DMS153 treated with DMSO at 0.1 percent for 48 hours (cell line): ENCODE results near the gene PCSK1N.
"Not testable (repeated sequence)": the region's sequence is repeated elsewhere in the genome, so short reads cannot be mapped to it uniquely, and the experiment has no call there.

ENCODE experiments used
- DNase-seq: peaks from one replicate; lab custom pipeline; 2025; ENCODE audit not compliant: unreplicated experiment; lab: John Stamatoyannopoulos, UW

Gene PCSK1N

DNA sequence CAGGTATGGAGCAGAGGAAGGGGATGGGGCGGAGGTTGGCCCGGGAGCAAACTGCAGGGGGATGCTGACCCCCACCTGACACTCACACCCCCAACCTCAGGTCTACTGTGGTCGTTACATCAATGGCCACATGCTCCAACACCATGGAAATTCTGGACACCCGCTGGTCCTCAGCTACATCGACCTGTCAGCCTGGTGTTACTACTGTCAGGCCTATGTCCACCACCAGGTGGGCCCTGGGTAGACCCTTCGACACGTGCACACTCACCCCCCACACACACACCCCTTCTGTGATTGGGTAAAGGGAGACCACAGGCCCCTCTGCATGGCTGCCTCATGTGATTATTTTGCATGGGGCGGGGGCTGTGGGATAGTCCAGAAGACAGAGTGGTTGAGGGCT is 11.3 kb downstream of the PCSK1N start:
- no peak for DNase-seq

DNA sequence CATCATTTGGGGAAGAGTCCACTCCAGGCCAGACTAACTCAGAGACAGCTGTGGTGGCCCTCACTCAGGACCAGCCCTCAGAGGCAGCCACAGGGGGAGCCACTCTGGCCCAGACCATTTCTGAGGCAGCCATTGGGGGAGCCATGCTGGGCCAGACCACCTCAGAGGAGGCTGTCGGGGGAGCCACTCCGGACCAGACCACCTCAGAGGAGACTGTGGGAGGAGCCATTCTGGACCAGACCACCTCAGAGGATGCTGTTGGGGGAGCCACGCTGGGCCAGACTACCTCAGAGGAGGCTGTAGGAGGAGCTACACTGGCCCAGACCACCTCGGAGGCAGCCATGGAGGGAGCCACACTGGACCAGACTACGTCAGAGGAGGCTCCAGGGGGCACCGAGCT is 12.4 kb downstream of the PCSK1N start:
- DNase-seq: no peak

DNA sequence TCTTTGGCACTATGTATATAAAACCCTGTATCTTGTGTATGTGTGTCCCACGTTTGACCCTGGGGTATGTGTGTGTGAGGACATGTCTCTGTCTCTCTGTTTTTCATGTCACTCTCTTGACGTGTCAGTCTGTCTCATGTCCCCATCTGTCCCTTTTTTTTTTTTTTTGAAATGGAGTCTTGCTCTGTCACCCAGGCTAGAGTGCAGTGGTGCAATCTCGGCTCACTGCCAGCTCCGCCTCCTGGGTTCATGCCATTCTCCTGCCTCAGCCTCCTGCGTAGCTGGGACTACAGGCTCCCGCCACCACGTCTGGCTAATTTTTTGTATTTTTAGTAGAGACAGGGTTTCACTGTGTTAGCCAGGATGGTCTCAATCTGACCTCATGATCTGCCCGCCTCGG is 16.0 kb downstream of the PCSK1N start:
- DNase-seq: not testable (repeated sequence)

DNA sequence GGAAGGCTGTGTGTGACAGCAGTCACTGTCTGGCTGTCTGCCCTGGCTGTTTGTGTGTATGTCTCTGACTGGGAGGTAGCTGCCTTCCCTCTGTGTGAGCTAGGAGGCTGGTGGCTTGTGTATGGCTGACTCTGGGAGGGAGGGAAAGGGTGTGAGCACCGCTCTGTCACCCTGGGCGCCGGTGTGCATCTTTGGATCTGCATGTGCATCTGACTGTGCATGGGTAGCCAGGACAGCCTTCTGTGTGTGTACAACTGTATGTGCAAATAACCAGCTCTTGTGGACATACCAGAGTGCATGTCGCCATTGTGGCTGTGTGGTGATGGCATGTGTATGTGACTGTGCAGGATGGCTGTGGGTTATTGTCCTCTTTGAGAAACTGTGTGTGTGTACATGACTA is 16.5 kb downstream of the PCSK1N start:
- DNase-seq: no peak

DNA sequence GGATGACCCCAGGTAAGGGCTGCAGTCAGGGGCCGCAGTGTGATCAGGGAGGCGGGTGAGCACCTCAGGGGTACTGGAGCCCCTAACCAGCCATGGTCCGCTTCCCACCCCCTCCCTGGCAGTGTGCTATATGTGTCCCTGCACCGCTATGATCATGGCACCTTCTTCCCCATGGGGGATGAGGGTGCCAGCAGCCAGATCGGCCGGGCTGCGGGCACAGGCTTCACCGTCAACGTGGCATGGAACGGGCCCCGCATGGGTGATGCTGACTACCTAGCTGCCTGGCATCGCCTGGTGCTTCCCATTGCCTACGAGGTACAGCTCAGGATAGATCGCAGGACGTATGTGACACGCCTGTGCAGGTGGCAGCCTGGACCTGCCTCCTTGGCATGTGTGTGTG is 17.3 kb downstream of the PCSK1N start:
- no peak for DNase-seq

DNA sequence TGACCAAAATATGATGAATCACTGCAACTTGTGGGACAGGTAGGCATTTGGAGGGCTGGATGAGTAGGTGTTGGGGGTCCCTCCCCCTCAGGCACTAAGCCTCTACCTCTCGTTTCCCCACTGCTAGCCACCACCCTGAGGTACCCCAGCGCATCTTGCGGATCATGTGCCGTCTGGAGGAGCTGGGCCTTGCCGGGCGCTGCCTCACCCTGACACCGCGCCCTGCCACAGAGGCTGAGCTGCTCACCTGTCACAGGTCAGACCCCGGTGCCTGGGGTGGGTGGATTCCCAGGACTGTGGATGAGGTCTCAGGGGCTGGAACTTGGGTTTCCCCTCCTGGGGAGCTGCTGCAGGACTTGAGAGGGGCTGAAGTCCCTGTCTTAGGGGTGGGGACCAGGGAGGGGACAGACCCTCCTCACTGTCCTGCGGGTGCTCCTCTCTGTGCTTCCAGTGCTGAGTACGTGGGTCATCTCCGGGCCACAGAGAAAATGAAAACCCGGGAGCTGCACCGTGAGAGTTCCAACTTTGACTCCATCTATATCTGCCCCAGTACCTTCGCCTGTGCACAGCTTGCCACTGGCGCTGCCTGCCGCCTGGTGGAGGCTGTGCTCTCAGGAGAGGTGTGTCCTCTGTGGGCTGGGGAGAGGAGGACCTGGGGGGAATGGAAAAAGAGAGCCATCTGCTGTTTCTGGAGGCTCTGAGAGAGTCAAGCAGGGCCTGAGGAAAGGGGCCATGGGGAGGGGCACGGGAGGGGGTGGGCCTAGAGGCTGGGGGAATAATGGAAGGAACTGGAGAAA is 19.2 kb downstream of the PCSK1N start:
- DNase-seq: no peak

DNA sequence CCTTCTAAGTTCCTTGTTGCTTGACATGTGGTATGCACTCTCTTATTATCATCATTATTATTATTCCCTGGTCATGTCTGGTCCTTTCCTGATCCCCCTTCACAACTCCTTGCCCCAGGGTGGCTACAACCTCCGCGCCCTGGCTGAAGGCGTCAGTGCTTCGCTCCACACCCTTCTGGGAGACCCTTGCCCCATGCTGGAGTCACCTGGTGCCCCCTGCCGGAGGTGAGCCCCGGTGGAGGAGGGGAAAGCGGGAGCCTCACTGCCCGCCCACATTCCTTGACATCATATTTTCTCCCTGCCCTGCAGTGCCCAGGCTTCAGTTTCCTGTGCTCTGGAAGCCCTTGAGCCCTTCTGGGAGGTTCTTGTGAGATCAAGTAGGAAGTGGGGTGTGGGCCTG is 20.1 kb downstream of the PCSK1N start:
- no peak for DNase-seq

DNA sequence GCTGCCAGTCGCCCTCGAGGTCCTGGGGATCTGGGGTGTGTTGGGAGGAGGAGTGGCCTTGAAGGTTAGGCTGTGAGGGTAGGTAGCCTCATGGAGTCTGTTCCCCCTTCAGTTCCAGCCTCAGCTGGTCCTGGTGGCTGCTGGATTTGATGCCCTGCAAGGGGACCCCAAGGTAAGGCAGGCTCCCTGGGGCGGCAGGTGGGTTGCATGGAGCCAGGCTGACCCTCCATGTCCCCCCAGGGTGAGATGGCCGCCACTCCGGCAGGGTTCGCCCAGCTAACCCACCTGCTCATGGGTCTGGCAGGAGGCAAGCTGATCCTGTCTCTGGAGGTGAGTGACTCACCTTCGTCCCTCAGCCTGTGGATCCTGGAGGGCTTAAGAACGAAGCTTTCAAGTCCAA is 20.7 kb downstream of the PCSK1N start:
- DNase-seq: no peak

DNA sequence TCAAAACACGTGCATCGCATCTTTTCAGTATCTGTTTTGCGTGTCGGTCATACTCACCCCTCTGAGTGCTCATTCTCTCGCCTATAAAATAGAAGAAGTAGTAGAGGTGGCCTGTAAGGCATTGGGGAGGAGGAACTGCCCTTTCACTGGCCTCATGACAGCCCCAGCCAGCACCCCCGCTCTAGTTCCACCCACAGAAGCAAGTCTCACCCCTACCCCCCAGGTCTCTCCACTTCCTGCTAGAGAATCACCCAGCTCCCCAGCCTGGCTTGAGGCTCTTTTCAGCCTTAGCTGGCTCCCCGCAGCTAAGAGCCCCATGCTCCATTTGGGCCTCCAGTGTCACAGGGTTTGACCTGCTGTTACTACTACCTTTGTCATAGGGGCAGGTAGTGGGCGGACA is 21.8 kb downstream of the PCSK1N start:
- no peak for DNase-seq

DNA sequence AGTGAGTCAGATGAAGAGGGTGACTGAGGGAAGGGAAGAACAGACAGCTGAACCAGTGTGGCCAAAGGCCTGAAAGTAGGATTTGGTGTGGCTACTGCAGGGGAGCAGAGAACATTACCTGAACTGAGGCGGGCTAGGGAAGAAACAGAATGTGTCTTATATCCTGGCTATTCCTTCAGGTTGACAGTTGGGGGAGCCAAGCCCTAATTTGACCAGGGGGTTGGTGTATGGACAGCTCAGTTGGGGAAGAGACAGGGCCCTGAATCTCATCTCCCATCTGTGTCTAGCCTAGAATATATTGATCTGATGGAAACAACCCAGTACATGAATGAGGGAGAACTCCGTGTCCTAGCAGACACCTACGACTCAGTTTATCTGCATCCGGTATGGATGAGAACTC is 29.3 kb downstream of the PCSK1N start:
- no peak for DNase-seq

DNA sequence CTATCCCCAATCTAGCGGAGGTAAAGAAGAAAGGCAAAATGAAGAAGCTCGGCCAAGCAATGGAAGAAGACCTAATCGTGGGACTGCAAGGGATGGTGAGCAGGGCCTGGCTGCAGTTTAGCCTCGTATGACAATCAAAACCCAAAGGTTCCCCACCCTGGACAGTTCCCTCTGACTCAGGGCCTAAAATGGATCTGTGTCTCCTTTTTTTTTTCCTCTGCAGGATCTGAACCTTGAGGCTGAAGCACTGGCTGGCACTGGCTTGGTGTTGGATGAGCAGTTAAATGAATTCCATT is 32.6 kb downstream of the PCSK1N start:
- DNase-seq: no peak

DNA sequence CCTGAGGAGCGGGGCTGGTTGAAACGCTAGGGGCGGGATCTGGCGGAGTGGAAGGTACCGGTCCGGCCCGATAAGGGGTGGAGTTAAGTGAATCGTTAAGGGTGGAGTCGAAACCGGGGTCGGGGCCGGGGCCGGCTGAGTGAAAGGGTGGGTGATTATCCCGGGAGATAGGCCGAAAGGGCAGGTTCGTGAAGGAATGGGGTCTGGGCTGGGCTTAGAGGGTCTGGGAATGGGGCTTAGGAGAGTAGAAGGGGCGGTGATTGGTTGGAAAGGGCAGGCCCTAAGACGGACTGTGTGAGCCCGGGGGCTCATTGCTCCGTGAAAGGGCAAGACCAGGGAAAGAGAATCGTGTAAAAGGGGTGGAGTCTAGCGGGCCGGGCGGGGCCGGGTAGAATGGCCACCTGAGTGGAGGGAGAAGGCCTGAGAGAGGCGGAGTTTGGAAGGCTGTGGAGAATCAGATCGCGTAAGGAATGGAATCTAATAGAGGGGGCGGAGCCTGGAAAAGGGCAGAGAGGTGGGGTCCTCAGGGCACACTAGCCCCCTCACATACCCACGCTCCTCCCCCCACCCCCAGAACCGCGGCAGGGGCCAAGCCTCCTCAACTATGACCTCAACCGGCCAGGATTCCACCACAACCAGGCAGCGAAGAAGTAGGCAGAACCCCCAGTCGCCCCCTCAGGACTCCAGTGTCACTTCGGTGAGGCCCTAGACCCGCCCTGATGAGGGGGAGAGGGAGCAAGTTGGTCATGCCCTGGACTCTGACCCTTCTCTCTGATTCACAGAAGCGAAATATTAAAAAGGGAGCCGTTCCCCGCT is 33.1 kb downstream of the PCSK1N start:
- peak; percentile 34 for DNase-seq

DNA sequence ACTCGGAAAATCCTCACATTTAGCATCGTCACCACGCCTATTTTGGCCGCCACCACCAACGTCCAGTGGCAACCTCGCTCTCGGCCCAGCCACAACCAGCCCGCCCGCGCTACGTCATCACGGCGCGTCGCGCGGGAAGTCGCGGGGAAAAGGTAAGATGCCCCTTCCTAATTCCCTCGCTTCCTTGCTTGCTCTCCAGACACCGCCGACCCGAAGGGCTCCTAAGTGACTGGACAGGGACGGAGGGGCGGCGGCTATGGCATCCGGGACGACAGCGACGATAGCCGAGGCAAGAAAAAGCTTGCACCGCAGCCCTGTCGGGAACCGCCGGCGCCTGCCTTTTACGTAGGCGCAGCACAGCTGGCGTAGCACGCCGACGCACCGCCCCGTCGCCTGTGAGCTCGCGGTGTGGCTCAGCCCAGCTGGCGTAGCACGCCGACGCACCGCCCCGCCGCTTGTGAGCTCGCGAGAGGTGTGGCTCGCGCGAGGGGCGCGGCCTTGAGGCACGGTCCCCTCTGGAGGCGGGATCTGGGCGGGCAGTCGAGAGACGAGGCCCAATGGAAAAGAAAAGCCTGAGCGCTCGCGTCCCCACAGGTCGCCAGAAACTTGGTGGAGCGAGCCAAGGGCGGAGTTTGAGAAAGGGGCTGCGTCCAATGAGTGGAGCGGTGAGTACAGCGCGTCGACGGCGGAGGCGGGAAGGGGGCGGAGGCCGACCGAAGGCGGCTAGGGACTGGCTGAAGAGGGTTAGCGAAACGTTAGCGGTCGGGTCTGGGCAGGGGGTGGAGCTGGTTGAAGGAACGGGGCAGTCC is 33.9 kb downstream of the PCSK1N start, which contains the start of gene HDAC6:
Gene HDAC6, plus strand, starts transcription at position 788 of the 809 bp plus-strand sequence. CDS start 626 bp downstream, outside the sequence.
- peak; percentile 88 for DNase-seq

DNA sequence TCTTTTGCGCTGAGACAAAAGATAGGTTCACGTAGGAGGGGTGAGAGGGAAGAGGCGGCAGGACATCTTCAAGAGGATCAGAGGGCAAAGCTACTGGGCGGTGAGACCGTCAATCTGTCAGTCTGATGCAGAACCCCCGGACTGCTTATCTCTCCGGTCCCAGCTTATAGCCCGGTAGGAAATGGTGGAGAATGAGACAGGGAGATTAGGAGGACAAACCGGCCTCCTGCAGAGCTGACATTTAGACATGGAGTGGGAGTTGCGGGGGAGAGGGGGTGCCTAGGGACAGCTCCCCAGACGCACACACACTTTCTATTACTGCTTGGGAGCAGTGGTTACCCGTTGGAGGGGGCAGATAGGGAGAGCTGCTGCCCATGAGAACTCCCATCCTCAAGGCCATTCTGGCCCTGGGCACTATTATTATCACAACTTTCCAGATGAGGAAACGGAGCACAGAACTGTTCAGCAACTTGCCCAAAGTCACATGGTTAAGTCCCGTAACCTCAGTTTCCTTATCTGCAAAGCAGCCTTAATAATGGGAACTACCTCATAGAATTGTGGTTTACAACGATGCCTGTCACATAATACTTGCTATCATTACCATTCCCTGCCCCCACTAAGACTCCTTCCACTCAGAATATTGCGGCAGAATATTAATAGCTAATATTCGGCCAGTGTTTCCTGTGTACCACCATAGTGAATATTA is 34.7 kb downstream of the PCSK1N start:
- DNase-seq: no peak

DNA sequence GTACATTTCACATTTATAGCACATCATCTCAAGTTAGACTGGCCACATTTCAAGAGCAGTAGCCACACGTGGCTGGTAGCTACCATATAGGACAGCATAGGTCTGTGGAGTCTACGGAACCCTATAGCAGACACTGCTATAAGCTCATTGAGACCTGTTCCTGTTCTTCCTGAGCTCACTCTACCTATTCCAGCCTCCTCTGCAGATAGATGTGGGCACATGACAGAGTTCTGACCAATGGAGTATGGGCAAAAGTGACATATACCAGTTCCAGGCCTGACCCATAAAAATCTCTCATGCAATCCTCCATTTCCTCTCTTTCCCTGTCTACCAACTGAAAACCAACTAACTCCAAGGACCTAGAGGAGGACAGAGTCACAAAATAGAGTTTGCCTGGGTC is 37.1 kb downstream of the PCSK1N start:
- no peak for DNase-seq

DNA sequence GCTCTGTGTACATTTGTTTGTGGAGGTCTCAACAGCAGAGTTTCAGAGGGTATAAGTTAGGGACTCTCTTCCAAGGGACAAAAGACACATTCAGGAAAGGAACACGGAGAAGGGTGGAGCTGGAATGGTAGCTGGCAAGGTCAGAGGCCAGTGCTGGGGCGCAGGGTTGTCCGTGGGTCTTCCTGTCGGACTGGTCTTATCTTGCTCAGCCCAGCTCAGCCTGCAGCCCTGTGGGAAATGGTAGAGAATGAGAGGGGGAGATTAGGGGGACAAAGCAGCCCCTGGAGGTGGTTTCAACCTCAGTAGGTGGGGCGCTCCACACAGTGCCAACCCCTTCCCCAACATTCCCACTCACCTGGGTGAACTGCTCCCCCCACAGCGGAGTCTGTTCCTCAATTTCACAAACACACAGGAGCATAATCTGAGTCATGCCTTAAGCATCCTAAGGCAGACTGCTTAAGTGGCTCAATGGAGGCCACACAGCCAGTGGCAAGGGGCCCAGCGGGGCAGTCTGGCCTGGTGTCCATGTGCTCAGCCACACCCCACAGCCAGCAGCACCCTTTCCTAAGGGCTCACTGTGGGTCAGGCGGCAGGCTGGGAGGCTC is 40.4 kb downstream of the PCSK1N start:
- DNase-seq: no peak

DNA sequence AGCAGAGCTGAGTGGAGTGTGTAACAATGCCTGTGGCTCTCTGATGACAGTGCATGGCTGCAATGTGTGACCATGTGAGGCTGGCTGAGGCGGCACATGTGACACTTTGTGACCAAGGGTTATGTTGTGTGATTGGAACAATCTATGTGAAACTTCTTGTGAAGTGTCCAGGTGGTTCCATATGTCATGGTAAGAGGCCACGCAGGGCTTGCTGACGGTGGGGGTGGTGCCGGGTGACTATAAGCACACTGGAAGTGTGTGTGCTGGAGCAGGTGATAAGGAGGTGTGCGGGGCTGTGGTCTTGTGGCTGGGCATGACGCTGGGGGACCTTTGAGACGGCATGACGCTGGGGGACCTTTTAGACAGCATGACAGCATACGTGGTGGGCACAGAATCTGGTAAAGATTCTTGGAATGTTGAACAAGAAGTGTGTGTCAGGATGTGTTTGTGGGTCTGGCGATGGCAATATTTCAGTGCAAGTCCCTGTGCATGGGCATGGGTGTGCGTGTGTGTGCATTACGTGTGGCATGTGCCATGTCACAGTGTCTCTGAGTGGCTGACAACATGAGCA is 41.0 kb downstream of the PCSK1N start:
- no peak for DNase-seq

DNA sequence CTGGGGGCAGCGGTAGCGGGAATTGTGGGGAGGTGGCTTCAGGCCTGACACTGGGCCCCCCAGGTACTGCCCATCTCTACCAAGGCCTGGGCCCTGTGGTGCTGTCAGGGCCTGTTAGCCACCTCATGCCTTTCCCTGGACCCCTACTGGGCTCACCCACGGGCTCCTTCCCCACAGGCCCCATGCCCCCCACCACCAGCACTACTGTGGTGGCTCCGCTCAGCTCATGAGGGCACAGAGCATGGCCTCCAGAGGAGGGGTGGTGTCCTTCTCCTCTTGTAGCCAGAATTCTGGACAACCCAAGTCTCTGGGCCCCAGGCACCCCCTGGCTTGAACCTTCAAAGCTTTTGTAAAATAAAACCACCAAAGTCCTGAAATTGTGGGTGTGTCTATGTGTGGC is 41.5 kb downstream of the PCSK1N start:
- no peak for DNase-seq

DNA sequence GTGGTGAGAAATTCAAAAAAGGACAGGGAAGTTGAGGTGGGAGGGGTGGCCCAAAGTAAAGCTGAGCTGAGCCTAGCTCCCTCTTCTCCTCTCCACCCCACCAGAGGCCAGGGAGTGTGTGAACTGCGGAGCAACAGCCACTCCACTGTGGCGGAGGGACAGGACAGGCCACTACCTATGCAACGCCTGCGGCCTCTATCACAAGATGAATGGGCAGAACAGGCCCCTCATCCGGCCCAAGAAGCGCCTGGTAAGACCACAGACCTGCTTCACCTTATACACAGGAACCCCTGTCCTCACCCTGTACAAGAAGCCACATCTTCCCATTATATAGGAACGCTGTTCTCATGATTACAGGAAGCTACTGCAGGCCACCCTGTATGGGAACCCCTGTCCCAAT is 43.2 kb downstream of the PCSK1N start:
- DNase-seq: no peak

DNA sequence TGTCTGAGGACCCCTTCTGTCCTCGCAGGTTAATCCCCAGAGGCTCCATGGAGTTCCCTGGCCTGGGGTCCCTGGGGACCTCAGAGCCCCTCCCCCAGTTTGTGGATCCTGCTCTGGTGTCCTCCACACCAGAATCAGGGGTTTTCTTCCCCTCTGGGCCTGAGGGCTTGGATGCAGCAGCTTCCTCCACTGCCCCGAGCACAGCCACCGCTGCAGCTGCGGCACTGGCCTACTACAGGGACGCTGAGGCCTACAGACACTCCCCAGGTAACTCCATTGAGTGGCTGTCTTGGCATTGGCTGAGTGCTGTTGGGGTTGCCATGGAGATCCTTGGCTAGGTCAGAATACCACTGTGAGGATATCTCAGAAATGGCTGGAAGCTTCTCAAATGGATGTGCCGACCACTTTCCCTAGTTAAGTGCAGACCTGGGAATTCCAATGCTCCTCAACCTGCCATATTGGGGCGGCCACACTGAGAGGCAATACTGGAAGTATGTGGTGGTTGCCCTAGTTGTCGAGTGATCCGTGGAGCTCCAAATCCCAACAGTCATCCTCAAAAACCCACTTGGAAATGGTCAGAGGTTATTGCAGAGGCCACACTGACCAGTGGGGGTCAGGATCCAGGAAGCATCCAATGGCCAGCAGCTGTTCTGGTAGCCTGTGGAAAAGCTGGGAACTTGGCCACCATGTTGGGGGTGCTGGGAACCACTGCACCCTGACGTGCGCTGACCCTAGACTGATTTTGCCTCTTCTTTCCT is 44.2 kb downstream of the PCSK1N start:
- DNase-seq: no peak
